Suprapubic skin (tissue), 4 donors: ENCODE results near the gene TSPO2. TPM values are rescaled to one million over a fixed set of nuclear protein-coding genes. Genes with fewer than 3 reads are reported as not detected.

ENCODE experiments used
- DNase-seq, 2 donors: peaks; one replicate each; pipeline ENCODE4 v3.0.0-alpha.2; 2019; ENCODE audit warnings: low spot score in 2 of 2
- H3K27ac ChIP-seq: fragments of 200-600 bp; sonication (generic); one replicate; pipeline ENCODE4 v1.5.1; 2019
- H3K27me3 ChIP-seq: fragments of 200-600 bp; sonication (generic); one replicate; pipeline ENCODE4 v1.5.1; 2019
- H3K36me3 ChIP-seq: fragments of 200-600 bp; sonication (generic); one replicate; pipeline ENCODE4 v1.5.1; 2019
- H3K4me1 ChIP-seq: fragments of 200-600 bp; sonication (generic); one replicate; pipeline ENCODE4 v1.5.1; 2019
- H3K4me3 ChIP-seq: fragments of 200-600 bp; sonication (generic); one replicate; pipeline ENCODE4 v1.5.1; 2019; ENCODE audit warnings: mild to moderate bottlenecking
- H3K9me3 ChIP-seq: fragments of 200-600 bp; sonication (generic); one replicate; pipeline ENCODE4 v1.5.1; 2019
- EP300 ChIP-seq: sonication (generic); formaldehyde crosslinking; IDR thresholded peaks from one replicate; pipeline ENCODE4 v1.6.1; 2017; ENCODE audit warnings: antibody characterized with exemption
- POLR2A ChIP-seq, 2 donors: fragments of 450-650 bp; IDR thresholded peaks; one replicate each; pipeline ENCODE4 v1.6.1; 2017; ENCODE audit warnings: antibody characterized with exemption in 2 of 2, mild to moderate bottlenecking in 2 of 2, moderate library complexity in 2 of 2
- POLR2AphosphoS5 ChIP-seq, 3 donors: sonication (generic); formaldehyde crosslinking; IDR thresholded peaks; one replicate each; pipeline ENCODE4 v1.6.1; 2017; ENCODE audit warnings: antibody characterized with exemption in 3 of 3
- WGBS: methylation state at CpG from one replicate; pipeline ENCODE4 v1.1.5; 2018; 5-methylcytosine and 5-hydroxymethylcytosine counted together
- total RNA-seq, 4 donors: library from RNA; depleted of rRNA; stranded (reverse); fragments of >200 nt; gene quantifications; one replicate each; pipeline ENCODE4 v1.1.0, GENCODE V29; 2016
- TF ChIP-seq, protein P1 (sequence below), 2 donors: fragments of 200-600 bp in 1 of 2; fragments of 450-650 bp in 1 of 2; sonication (generic) in 1 of 2; IDR thresholded peaks; one replicate each; pipeline ENCODE4 v1.5.1; 2016 to 2019; ENCODE audit warnings: antibody characterized with exemption in 2 of 2, mild to moderate bottlenecking in 1 of 2, moderate library complexity in 1 of 2

The TSPO2 gene
- total RNA-seq, 4 donors from 2014 or later, result not detected

DNA sequence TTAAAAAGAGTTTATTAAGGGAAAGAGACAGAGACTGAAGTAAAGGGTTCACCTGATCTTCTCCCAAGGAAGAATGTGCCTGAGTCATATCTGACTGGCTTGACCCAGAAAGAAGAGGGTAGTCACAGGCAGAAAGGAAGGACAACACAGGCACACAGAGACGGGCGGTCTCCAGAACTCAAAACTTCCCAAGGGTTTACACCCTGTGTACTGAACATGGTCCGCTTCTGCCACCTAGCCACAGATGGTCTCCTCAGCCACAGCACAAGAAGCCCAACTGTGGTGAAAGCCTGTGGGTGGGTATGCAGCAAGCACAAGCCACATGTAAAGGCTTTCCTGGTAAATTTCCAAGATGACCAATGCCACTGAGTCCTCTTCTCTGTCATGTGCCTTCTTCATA, 20.4 kb upstream of the TSPO2 start:
- WGBS, result 70% methylated on average over 3 of the region's 3 CpGs

DNA sequence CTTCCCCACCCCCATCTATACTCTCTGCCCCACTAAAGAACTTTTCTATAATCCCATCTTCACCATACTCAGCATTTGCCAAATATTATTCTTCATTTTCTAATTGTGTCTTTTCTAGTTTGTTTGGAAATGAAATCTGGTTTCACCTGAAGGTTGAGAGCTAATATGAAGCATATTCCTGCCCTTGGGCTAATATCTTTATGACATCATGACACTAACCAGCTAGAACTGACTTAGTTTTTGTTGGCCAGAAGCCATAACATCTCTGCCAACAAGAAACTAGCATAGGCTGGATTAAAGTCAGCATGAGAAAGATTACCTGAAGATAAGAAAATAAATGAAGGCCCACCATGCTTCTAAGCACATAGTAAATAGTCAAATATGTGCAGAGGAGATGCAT, 20.0 kb upstream of the TSPO2 start:
- no peak for DNase-seq
- Histone ChIP-seq H3K9me3 (no peaks in the 10 kb centered on the region), H3K27ac (no peak overlapping the region)

More for the DNA sequence above, 20.4 kb upstream of the TSPO2 start:
- no peaks in the 10 kb centered on the region for H3K36me3 ChIP-seq
- no peaks in the 10 kb centered on the region for H3K9me3 ChIP-seq
- H3K4me1 ChIP-seq, result peaks cover 7% of the 10 kb centered on the region
- H3K27ac ChIP-seq, result no peak overlapping the region
- DNase-seq, result no peak
- no peak for TF ChIP-seq POLR2AphosphoS5 (IDR thresholded peaks at IDR 0.05)
- no peak for TF ChIP-seq POLR2A (IDR thresholded peaks at IDR 0.05)
- TF ChIP-seq, protein P1, sequence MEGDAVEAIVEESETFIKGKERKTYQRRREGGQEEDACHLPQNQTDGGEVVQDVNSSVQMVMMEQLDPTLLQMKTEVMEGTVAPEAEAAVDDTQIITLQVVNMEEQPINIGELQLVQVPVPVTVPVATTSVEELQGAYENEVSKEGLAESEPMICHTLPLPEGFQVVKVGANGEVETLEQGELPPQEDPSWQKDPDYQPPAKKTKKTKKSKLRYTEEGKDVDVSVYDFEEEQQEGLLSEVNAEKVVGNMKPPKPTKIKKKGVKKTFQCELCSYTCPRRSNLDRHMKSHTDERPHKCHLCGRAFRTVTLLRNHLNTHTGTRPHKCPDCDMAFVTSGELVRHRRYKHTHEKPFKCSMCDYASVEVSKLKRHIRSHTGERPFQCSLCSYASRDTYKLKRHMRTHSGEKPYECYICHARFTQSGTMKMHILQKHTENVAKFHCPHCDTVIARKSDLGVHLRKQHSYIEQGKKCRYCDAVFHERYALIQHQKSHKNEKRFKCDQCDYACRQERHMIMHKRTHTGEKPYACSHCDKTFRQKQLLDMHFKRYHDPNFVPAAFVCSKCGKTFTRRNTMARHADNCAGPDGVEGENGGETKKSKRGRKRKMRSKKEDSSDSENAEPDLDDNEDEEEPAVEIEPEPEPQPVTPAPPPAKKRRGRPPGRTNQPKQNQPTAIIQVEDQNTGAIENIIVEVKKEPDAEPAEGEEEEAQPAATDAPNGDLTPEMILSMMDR (IDR thresholded peaks at IDR 0.05), result no peak
- TF ChIP-seq EP300, result no peak
- no peak overlapping the region for H3K4me3 ChIP-seq
- no peaks in the 10 kb centered on the region for H3K27me3 ChIP-seq

DNA sequence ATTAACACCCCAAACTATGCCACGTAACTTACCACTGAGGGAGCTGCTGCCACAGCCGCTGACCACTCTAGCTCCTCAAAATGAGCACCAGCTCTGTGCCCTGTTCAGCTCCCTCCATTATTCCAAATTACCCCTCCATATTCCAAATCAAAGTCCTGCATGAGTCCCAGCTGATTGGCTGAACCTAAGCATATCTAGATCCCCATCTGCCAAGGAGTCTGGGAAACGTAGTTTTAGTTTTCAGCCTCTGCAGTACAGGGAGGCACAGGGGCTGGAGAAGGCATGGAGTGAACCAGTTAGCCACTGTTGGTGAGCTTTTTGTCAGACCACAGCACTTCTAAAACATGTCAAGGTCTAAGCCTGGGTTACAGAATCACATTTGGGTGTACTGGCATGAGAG, 19.2 kb upstream of the TSPO2 start:
- no peaks in the 10 kb centered on the region for H3K27me3 ChIP-seq
- H3K27ac ChIP-seq, result no peak overlapping the region
- no peak overlapping the region for H3K4me3 ChIP-seq
- WGBS, result 94% methylated on average over 3 of the region's 3 CpGs
- H3K36me3 ChIP-seq, result no peaks in the 10 kb centered on the region
- no peaks in the 10 kb centered on the region for H3K9me3 ChIP-seq
- TF ChIP-seq POLR2AphosphoS5 (IDR thresholded peaks at IDR 0.05) (no peak), POLR2A (IDR thresholded peaks at IDR 0.05) (no peak), EP300 (no peak)
- TF ChIP-seq, protein P1 (IDR thresholded peaks at IDR 0.05), result no peak
- DNase-seq, result no peak
- H3K4me1 ChIP-seq, result peaks cover 17% of the 10 kb centered on the region

More for the DNA sequence above, 20.0 kb upstream of the TSPO2 start:
- Histone ChIP-seq H3K4me1 (peaks cover 10% of the 10 kb centered on the region), H3K36me3 (no peaks in the 10 kb centered on the region), H3K4me3 (no peak overlapping the region), H3K27me3 (no peaks in the 10 kb centered on the region)
- TF ChIP-seq, protein P1 (IDR thresholded peaks at IDR 0.05), result no peak
- TF ChIP-seq POLR2A (IDR thresholded peaks at IDR 0.05) (no peak), EP300 (no peak), POLR2AphosphoS5 (IDR thresholded peaks at IDR 0.05) (no peak)

DNA sequence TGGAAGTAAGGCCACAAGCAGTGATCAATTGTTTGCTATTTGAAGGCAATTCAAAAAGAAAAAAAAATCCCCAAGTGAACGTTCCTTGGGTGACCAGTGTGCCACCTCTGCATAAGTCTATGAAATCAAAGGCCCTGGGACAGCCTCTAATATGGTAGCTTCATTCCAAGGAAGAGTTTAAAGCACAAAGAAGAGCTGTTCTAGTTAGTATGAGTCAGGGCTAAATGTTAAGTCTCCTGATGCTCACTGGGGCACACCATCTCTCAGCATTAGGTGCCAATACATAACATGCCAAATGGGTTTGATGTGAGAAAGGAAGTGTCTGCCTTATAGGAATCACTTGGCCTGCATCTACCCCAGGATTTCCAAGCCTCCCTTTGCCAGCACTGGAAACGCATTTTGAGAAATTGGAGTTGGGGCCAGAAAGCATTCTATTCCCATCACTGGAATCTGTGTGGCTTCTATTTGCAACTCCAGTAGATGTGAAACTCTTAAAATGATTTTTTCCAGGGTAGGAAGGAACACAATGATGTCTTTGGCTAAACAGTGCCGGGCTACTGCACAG, 16.2 kb upstream of the TSPO2 start:
- WGBS, result 62% methylated on average over 3 of the region's 3 CpGs
- DNase-seq, result no peak
- TF ChIP-seq EP300, result no peak
- no peak for TF ChIP-seq POLR2A (IDR thresholded peaks at IDR 0.05)
- no peak for TF ChIP-seq POLR2AphosphoS5 (IDR thresholded peaks at IDR 0.05)
- TF ChIP-seq, protein P1 (IDR thresholded peaks at IDR 0.05), result no peak
- H3K27ac ChIP-seq, result no peak overlapping the region
- peaks cover 25% of the 10 kb centered on the region for H3K4me1 ChIP-seq
- no peaks in the 10 kb centered on the region for H3K9me3 ChIP-seq
- H3K4me3 ChIP-seq, result no peak overlapping the region
- no peaks in the 10 kb centered on the region for H3K36me3 ChIP-seq
- H3K27me3 ChIP-seq, result no peaks in the 10 kb centered on the region

DNA sequence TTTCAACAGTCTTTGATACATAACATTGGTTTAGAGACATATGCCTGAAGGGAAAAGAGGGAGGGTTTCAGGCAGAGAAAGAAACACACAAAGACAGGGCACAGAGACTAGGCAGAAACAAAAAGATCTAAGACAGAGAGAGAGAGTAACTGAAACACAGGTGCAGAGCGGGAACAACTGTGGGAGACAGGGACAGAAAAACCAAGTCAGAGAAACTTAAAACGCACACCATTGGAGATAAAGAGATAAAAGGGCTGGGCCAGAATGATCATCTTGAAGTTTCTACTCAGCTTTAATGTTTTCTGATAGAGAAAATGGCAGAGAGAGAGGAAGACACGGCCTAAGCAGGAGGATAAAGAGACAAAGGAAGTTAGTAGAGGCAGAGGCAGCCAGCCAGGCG, 15.0 kb upstream of the TSPO2 start:
- H3K27me3 ChIP-seq, result no peaks in the 10 kb centered on the region
- H3K27ac ChIP-seq, result no peak overlapping the region
- H3K4me1 ChIP-seq, result peaks cover 18% of the 10 kb centered on the region
- no peak for TF ChIP-seq EP300
- no peak for TF ChIP-seq POLR2A (IDR thresholded peaks at IDR 0.05)
- TF ChIP-seq, protein P1 (IDR thresholded peaks at IDR 0.05), result no peak
- TF ChIP-seq POLR2AphosphoS5 (IDR thresholded peaks at IDR 0.05), result no peak
- WGBS, result 58% methylated on average over 4 of the region's 4 CpGs
- H3K4me3 ChIP-seq, result peak overlapping the region; percentile 53
- DNase-seq, result no peak
- no peaks in the 10 kb centered on the region for H3K9me3 ChIP-seq
- H3K36me3 ChIP-seq, result no peaks in the 10 kb centered on the region
